Measurements from ENCODE around the gene PTPN11.
"Not testable (repeated sequence)": the region's sequence is repeated elsewhere in the genome, so short reads cannot be mapped to it uniquely, and the experiment has no call there.

Gene PTPN11

GRCh38 chr12:112409064-112409905 is 9.5 kb upstream of the PTPN11 start, which contains the start of gene RPL6:
Gene RPL6 (minus strand): TSS chr12:112409605. CDS start chr12:112408656, 949 bp downstream.
- peak; percentile 85 for DNase-seq (ENCODE audit: low spot score)

DNA sequence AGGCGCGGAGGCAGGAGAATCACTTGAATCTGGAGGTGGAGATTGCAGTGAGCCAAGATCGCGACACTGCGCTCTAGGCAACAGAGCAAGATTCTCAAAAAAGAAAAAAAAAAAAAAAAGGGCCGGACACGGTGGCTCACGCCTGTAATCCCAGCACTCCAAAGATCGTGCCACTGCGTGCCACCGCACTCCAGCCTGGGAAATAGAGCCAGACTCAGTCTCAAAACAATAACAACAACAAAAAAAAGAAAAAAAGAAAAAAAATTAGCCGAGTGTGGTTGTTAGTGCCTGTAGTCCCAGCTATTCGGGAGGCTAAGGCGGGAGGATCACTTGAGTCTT is 8.9 kb upstream of the PTPN11 start:
- no peak for DNase-seq (ENCODE audit: low spot score)

DNA sequence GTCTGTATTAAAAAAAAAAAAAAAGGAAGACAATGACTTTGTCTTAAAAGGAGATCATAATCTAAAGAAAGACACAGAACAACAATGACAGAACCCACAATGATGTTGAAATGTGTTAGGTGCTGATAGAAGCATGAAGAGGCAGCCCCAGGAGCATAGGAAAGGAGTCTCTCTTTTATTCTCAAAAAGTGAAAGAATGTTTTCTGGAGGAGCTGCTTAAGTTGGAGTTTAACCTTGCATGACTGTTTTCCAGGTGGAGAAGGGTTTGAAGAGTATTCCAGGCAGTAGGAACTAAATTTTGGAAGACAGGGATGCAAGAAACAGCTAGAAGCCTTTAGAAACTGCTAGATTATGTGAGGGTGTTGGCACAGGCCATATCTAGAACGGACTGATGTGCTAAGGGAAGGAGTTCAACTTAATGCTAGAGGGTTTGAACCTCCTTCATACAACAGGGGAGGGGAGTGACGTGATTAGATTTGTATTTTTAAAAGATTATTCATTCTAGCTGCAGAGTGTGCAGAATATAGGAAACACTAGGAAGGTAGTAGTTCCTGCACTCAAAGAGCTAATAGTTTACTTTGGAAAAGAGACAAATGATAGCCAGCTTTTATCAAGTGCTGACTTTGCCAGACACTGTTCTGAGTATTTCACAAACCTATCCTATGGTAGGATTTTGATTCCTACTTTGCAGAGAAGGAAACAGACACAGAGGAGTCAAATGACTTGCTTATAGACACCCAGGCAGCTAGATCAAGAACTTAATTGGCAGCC is 4.7 kb upstream of the PTPN11 start:
- no peak for DNase-seq (ENCODE audit: low spot score)

- DNase-seq (ENCODE audit: low spot score): not testable (repeated sequence)
These were observed 3.3 kb upstream of the PTPN11 start for GRCh38 chr12:112415457-112415856.

GRCh38 chr12:112418273-112418607 is 507 bp upstream of the PTPN11 start:
- no peak for DNase-seq (ENCODE audit: low spot score)

DNA sequence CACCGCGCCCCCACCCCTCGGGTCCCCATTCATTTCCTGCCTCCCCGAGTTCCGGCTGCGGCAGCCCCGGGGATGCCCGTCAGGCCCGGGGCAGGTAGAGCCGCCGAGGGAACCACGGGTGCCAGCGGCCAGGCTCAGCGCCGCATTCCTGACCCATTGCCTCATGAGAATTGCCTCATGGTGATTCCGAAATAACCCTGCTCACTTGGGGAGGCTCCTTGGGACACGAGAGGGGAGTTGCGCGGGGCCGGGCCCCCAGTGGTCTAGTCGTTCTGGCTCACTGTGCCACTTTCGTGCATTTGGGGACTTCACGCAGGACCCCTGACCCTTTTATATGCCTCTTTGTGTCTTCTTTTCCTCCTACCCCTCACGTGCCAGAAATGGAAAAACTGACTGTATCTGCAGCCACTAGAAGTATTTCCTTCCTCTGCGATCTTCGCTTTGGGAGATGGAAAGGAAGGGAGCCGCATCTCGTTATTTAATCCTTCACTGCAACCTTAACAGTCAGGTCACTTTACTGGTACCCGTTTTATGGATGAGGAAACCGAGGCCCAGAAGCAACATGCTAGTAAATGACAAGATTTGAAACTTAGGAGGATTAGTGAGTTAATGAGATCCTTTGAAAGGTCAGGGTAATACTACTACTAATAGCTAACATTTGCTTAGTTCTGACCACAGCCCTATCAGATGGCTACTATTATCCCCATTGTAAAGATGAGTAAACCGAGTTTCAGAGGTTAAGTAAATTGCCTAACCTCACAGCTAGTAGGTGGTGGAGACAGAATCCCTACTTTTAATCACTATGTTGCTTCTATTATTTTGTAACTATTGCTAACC is 768 bp downstream of the PTPN11 start:
- DNase-seq (ENCODE audit: low spot score): no peak

- no peak for DNase-seq (ENCODE audit: low spot score)
These were observed 2.0 kb downstream of the PTPN11 start for GRCh38 chr12:112420740-112421139.

DNA sequence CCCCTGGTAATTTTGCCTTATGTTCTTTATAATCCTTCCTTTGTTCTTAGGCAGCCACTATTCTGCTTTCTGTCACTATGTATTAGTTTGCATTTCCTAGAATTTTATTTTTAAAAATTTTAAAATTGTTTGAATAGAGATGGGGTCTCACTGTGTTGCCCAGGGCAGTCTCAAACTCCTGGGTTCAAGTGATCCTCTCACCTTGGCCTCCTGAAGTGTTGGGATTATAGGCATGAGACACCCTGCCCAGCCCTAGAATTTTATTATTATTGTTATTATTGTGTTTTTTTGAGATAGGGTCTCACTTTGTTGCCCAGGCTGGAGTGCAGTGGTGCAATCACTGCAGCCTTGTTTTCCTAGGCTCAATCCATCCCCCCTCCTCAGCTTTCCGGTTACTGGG is 2.6 kb downstream of the PTPN11 start:
- no peak for DNase-seq (ENCODE audit: low spot score)

- no peak for DNase-seq (ENCODE audit: low spot score)
These were observed 3.8 kb downstream of the PTPN11 start for GRCh38 chr12:112422531-112422930.

DNA sequence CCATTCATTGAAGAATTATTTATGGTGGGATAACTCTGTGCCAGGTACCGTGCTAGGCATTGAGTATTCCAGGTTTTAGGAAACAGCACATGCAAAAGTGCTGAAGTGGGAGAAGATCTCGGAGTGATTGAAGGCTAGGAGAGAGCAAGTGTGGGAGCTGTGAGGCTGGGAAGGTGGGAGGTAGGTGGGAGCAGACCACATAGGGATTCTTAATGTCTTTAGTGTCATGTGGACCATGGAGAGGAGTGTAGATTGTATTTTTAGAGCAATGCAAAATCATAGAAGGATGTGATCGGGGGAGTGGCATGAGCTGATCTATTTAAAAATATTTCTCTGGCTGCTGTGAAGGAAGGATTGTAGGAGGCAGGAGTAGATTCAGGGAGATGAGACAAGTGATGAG is 5.4 kb downstream of the PTPN11 start:
- no peak for DNase-seq (ENCODE audit: low spot score)

DNA sequence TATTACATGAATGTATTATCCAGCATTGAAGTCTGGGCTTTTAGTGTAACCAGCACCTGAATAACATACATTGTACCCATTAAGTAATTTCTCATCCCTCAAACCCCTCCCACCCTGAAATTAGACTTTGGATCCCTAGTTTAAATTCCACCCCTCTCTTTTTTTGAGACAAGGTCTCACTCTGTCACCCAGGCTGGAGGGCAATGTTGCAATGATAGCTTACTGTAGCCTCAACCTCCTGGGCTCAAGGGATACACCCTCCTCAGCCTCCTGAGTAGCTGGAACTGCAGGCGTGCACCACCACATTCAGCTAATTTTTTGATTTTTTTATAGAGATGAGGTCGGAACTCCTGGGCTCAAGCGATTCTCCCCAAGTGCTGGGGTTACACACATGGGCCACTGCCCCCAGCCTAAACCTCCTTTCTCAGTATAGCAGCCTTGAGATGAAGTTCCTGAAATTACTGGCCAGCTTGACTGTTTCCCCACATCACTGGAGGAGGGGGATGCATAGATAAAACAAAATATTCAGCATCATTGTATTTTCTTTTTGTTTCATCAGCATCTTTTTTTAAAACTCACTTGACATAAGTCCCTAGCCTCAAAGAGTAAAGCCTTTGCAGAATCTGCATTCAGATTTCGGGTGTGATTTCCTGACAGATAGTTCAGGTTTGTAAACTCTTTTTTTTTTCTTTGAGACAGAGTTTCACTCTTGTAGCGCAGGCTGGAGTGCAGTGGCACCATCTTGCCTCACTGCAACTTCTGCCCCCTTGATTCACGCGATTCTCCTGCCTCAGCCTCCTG is 7.0 kb downstream of the PTPN11 start:
- no peak for DNase-seq (ENCODE audit: low spot score)

DNA sequence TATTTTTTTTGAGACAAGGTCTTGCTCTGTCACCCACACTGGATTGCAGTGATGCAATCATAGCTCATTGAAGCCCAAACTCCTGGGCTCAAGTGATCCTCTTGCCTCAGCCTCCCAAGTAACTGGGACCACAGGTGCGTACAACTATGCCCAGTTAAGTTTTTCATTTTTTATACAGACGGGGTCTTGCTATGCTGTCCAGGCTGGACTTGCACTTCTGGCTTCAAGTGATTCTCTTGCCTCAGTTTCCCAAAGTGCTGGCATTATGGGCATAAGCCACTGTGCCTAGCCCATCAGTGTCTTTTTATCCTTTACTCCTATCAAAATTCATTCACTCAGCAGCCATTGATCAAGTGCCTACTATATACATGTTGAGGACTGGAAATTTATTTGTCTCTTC is 9.0 kb downstream of the PTPN11 start:
- DNase-seq (ENCODE audit: low spot score): no peak

DNA sequence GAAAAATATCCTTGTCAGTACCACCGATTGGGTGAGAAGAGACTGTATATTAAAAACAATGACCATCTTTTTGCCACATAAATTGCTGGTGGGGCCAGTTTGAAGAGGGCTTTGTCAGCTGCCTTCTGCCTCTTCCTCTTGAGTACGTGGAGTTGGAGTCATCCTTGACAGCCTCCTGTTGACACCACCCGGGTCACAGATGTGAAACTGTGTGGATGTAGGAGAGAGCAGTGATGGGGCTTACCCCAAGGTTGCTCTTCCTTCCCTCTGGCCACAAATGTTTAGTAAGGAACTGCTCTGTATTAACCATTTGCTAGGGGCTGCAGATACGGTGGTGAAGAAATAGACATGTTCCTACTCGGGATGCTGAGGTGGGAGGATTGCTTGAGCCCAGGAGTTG is 12.2 kb downstream of the PTPN11 start:
- no peak for DNase-seq (ENCODE audit: low spot score)

GRCh38 chr12:112431965-112432364 is 13.2 kb downstream of the PTPN11 start:
- DNase-seq (ENCODE audit: low spot score): no peak

DNA sequence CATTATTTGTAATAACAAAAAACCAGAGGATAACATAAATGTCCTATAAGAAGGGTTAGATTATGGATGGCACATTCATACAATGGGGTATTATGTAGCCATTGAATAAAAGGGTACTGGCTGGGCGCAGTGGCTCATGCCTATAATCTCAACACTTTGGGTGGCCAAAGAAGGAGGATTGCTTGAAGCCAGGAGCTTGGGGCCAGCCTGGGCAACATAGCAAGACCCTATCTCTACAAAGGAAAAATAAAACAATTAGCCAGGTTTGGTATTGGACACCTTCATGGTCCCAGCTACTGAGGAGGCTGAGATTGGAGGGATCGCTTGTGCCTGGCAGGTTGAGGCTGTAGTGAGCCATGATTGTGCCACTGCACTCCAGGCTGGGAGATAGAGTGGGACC is 14.8 kb downstream of the PTPN11 start:
- DNase-seq (ENCODE audit: low spot score): no peak

DNA sequence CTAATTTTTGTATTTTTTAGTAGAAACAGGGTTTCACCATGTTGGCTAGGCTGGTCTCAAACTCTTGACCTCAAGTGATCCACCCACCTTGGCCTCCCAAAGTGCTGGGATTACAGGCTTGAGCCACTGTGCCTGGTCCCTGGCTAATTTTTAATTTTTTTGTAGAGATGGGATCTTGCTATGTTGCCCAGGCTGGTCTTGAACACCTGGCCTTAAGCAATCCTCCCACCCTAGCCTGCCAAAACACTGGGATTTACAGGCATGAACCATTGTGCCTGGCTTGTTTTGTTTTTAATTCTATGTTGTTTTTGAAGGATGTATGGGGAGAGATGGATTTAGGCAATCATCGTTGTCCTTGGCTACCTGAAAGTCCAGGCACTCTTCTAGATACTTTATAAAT is 19.9 kb downstream of the PTPN11 start:
- not testable (repeated sequence) for DNase-seq (ENCODE audit: low spot score)

DNA sequence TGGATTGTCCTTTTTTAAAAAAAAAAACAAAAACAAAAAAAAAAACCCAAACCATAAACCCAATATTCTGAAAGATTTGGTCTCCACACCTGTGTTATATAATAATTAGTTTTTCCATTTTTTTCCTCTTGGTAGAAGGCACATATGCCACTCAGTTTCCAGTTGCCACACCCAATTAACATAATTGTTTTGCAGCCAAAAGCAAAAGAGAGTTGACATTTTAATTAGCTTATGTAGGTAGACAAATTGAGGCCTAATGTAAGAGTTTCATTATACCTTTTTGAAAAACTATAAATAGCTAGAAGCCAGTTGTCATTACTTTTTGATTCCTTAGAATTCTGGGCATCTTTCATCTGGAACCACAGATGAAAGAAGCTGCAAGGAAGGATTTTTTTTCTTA is 21.0 kb downstream of the PTPN11 start:
- DNase-seq (ENCODE audit: low spot score): no peak

DNA sequence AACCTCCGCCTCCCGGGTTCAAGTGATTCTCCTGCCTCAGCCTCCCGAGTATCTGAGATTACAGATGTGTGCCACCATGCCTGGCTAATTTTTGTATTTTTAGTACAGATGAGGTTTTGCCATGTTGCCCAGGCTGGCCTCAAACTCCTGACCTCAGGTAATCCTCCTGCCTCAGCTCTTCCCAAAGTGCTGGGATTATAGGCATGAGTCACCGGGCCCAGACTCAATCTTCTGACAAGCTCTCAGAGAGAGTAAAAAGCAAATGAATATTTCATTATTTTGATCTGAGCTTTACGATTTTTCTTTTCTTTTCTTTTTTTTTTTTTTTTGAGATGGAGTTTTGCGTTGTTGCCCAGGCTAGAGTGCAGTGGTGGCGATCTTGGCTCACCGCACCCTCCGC is 21.9 kb downstream of the PTPN11 start:
- DNase-seq (ENCODE audit: low spot score): not testable (repeated sequence)

- DNase-seq (ENCODE audit: low spot score): no peak
These were observed 25.2 kb downstream of the PTPN11 start for GRCh38 chr12:112443916-112444315.

GRCh38 chr12:112446008-112446725 is 27.4 kb downstream of the PTPN11 start:
- no peak for DNase-seq (ENCODE audit: low spot score)

DNA sequence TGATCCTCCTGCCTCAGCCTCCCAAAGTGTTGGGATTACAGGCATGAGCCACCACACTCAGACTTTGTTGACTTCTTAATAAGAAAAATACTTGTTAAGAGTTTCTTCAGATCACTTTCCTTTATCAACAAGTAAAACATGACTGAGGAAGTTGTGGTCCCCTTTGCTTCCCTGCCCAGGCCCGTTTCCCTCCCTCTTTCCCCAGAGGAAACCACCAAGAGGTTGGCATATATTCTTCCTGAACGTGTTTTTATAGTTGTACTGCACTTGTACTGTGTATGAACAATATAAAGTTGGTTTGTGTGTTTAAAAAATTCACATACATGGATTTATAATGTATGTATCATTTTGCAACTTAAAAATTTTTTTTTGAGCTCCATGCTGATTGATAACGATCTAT is 28.4 kb downstream of the PTPN11 start:
- no peak for DNase-seq (ENCODE audit: low spot score)

All from D341Med (cell line).